D341Med (cell line): ENCODE measurements around the gene AMDHD2.
"Not testable (repeated sequence)": the region's sequence is repeated elsewhere in the genome, so short reads cannot be mapped to it uniquely, and the experiment has no call there.

ENCODE experiments used
- DNase-seq: peaks from one replicate; pipeline ENCODE4 v3.0.0; 2012; ENCODE audit warnings: low spot score

The AMDHD2 gene

DNA sequence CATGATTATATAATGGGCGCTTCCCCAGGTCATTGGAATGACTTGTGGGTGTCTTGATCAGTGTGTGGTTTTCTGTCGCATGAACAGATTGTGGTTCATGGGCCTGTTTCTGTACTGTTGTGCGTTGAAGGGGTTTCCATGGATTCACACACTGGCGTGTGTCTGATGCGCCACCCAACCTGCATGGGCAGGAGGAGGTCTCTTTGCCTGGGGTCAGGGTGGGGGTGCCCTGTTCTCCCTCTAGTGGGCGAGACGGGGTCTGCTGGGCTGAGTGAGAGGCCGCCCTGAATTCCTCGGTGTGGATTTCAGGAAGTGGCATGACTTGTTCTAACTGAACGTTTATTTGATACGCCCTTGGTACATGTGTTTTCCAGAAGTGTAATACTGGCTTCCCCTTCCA lies 60.0 kb downstream of the AMDHD2 start:
- not testable (repeated sequence) for DNase-seq

DNA sequence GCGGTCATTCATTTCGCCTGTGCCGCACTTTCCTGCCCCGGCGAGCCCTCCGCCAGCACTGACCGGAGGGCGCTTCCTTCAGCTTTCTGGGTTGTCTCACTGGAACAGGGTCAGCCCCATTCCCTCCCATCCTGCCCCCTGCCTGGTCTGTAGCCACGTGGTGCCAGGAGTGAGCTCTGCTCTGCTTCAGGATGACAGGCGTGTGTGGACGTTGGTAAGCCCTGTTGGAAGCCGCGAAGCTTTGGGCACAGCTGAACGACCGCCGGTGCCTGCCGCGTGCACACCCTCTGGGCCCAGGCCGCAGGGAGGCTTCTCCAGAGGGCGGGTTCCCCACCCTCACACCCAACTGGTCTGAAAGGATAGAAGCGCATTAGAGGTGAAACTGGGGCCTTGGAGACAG lies 60.6 kb downstream of the AMDHD2 start:
- not testable (repeated sequence) for DNase-seq
